Left lobe of liver (tissue), 2 donors: ENCODE results near the gene TEX29. TPM values are rescaled to one million over a fixed set of nuclear protein-coding genes. Genes with fewer than 3 reads are reported as not detected.

Experiments used
- ATAC-seq: fragments of 200-7000 bp; cut with Tn5 transposase; one replicate; pipeline ENCODE4 v1.9.1; 2020; ENCODE audit warnings: mild to moderate bottlenecking, moderate library complexity
- DNase-seq: peaks from one replicate; pipeline ENCODE4 v3.0.0-alpha.2; 2020; ENCODE audit warnings: low spot score
- total RNA-seq: library from RNA; stranded (reverse); gene quantifications from one replicate; pipeline ENCODE4 v1.2.1, GENCODE V29; 2021
- donor health status: DM: no; HTN: no; CAD: no; lungs with moderate emphysema.
- donor health status: DM: no; HTN: yes; CAD: no.

The TEX29 gene
- total RNA-seq, 1 donor from 2014 or later, result 0.53 TPM

DNA sequence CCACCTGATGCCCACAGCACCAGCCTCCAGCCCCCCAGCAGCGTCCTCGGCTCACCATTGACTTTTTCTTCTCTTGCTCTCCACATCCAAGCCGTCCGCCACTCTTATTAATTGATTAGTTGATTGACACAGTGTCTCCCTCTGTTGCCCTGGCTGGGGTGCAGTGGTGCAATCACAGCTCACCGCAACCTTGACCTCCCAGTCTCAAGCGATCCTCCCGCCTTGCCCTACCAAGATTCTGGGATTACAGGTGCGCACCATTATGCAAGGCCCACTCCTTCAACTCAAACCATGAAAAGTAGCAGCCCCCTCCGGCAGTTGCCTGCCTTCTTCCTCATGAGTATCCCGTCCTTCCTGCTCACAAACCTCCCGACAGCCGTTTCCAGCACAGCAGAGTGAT, 921 bp upstream of the TEX29 start:
- DNase-seq (no peak), ATAC-seq (no peak)

DNA sequence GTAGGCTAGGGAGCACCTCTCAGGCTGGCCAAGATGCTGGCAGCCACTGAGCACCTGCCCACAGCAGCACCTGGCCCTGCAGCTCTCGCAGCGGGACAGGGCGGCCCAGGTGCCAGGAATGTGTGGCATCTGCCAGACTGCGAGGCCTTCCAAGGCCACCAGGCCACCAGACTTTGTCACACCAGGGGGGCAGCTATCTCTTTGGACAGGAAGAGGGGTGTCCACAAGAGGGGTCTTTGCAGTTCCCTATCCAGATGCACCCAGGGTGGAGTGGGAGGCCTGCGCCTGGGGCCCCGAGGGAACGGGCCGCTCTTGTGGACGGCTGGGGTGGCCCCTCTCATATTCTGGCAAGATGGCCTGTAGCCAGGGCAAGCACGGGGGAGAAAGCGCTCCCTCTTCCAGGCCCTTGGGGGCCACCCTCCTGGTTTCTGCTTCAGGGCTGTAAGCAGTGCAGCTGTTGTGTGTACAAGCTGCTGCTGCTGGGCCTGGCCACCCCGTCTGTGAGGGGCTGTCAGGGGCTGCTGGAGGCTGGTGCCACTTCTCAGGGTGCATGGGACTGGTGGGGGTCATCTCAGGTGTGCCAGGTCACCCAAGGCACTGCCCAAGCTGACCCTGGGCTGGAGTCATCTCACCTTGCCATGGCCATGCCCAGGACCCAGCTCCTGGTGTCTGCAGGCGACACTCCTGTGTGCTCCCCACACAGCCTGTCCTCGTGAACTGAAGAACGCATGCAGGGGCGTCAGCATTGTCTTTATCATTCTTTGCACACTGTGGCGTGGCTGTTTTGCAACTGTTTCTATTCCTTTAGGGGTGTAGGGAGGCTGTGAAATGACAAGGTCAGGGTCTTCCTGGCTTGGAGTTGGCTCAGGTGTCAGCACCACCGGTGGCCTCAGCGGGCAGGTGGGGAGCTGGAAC, 1.8 kb downstream of the TEX29 start:
- ATAC-seq (no peak), DNase-seq (peak; percentile 38)

DNA sequence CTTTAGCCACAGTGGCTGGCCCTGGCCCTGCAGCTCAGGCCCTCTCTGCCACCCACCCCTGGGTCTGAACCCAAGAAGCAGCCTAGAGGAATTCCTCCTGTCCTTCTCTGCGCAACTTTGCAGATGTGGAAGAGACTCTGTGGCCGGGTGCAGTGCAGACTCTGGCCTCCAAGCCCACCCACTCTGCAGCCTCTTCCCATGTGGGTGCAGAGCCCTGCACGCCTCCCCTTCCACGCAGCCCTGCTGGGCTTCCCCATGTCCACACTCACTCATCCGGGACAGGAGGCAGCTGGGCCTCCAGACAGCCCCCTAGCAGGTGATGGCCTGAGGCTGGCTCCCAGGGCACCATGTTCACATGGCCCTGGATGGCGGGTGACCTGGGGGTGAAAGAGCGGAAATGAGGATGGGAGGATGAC, 2.5 kb downstream of the TEX29 start:
- DNase-seq, result peak; percentile 16
- ATAC-seq, result no peak

- ATAC-seq, result no peak
- DNase-seq, result peak; percentile 18
Observed at GRCh38 chr13:111323549-111323948, 3.1 kb downstream of the TEX29 start.

GRCh38 chr13:111323950-111324651, 3.7 kb downstream of the TEX29 start:
- no peak for ATAC-seq
- peak; percentile 42 for DNase-seq

DNA sequence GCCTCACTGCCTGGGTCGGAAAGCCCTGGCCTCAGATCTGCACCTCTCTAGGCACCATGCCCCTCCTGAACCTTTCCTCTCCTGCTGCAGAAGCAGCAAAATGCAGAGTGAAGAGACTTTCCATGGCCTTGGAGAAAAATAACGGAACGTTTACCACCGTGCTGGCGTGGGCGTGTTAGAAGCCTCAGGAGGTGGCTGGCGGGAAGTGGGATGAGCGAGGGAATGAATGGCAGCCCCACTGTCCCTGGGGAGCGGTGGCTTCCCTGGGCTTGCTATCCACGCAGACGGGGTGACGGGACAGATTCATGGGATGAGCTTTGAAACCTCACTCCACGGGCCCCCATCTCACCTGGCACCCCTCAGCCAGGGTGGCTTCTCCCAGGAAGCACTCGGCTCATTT, 4.3 kb downstream of the TEX29 start:
- ATAC-seq (no peak), DNase-seq (no peak)

GRCh38 chr13:111325146-111325890, 4.9 kb downstream of the TEX29 start:
- ATAC-seq (no peak), DNase-seq (peak; percentile 40)

DNA sequence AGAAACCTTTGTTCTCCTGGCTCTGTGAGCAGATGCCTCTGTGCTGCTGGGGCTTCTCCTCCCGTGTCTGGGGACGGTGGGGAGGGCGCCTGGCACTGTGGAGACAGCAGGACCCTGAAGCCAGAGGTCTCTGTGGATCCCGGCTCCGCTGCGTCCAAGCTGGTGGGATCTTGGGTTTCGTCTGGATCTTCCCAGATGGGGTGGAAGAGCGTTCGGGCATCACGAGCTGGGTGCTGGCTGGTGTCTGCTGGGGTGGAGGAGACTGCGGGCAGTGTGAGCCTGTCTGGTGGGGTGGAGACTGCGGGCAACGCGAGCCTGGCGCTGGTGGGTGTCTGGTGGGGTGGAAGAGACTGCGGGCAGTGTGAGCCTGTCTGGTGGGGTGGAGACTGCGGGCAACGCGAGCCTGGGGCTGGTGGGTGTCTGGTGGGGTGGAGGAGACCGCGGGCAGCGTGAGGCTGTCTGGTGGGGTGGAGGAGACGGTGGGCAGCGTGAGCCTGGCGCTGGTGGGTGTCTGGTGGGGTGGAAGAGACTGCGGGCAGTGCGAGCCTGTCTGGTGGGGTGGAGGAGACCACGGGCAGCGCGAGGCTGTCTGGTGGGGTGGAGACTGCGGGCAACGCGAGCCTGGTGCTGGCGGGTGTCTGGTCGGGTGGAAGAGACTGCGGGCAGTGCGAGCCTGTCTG, 5.6 kb downstream of the TEX29 start:
- peak; percentile 19 for DNase-seq

GRCh38 chr13:111326621-111326965, 6.2 kb downstream of the TEX29 start:
- ATAC-seq, result no peak
- peak; percentile 22 for DNase-seq

More for the DNA sequence above, 5.6 kb downstream of the TEX29 start:
- ATAC-seq, result no peak

GRCh38 chr13:111326981-111327642, 6.7 kb downstream of the TEX29 start:
- DNase-seq (peak; percentile 38), ATAC-seq (no peak)

DNA sequence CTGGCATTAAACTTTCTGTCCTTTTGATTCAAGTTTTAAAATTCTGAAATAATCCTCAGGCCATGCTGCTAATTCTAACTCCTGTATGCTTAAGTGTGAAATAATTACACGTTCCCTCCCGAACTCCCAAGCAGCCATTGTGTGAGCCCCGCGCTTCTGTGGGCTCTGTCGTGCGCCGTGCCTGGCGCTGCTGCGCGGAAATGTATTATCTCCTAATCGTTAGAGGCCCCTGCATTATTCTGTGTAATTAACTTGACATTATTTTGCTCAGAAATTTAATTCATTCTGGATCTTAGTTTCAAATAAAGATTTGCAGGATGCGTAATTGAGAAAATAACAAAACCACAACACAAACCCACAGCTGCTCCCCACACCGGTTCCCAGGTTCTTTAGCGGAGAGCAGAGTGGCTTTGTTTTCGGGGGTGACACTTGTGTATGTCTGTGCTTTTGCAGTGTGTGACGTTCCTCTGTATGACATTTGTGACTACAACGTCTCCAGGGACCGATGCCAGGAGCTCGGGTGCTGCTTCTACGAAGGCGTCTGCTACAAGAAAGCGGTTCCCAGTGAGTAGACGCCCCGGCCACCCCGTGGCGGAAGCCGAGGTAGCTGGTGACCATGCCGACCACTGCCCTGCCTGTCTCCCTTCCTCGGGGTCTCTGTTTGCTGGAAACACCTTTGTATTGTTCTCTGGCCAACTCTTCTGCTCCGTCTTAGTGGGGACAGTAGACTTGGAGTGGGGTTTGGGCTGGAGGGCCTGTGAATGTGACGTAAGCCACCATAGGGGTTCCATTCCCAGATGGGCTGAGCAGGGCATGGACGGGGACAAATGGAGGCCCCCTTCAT, 7.5 kb downstream of the TEX29 start:
- peak; percentile 33 for DNase-seq

DNA sequence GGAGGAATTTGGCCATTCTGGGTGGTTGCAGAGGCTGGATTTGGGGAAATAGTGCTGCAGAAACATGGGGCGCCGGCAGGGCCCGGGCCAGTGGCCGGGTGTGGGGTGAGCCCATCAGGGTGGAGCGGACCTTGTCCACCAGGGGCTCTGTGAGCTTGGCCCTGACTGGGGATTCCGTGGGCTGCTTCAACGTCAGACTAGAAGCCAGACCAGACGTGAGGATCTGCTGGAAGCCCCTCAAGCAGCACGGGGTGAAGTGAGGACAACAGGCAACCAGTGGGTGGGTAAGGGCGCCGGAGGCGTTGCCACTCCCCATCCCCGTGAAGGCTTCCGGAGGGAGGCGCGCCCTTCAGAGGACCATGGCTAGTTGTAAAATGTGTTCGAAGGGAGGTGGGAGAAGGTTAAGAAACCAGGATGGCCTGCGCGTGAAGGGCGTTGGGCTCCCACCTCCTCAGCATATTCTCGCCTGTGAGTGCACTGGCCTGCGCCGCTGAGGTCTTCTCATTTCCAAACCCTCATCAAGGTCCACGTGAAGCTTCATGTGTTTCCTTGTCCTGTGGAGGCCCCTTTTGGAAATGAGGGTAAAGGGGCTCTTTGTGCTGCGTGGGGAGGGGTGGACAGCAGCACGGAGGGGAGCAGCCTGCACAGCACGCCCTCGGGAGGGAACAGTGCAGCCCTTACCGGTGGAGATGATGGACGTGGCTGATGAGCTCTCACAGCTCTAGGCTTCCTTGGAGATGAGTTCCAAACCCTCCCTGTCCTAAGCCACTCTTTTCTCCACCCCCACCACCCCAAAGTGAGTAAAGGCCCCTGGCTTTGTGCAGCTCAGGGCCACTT, 8.3 kb downstream of the TEX29 start:
- DNase-seq (peak; percentile 35), ATAC-seq (no peak)

More for the DNA sequence above, 7.5 kb downstream of the TEX29 start:
- ATAC-seq, result no peak

- no peak for ATAC-seq
- no peak for DNase-seq
Observed at GRCh38 chr13:111329641-111330040, 9.2 kb downstream of the TEX29 start.

DNA sequence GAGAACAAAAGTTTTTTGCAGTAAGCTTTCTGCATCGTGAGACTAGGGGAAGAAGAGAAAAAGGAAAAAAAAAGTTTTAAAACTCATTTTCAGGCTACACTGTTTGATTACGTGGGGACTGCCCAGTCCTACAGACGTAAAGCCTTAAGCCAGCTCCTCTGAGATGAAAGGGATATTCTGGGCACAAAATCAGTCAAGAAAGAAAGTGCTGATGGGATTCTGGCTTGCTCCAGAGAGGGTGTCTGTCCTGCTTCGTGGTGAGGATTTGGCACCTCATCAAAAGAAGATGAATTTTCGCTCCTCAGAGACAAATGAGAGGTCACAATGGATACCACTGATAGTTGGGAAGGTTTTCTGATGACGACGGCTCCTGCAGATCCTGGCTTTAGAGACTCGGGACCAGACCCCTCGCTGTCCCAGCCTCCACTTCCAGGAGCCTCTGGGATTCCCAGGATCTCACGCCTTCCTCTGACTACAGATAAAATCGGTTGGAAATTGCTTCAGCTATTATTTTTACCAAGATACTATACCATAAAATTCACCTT, 9.7 kb downstream of the TEX29 start:
- no peak for ATAC-seq
- no peak for DNase-seq

DNA sequence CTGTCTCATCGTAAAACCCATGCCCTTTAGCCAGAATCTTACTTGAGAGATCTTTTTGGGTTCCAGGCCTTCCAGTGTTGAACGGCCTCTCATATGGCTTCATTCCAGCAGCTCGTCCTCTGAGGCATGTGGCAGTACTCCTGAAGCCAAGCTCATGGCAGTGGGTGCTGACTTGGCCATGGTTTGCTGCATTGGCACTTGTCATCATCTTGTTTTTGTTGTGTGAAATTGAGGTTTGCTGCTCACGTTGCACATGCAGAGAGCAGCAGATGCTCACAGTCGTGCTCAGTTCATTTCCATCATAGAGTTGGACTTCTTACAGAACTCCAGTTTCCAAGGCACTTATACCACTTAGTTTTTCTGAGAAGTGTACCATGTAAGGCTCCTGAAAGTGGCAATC, 14.9 kb downstream of the TEX29 start:
- DNase-seq (peak; percentile 21), ATAC-seq (no peak)

- no peak for DNase-seq
- no peak for ATAC-seq
Observed at GRCh38 chr13:111336666-111337065, 16.2 kb downstream of the TEX29 start.

- ATAC-seq (no peak), DNase-seq (no peak)
Observed at GRCh38 chr13:111337206-111337605, 16.8 kb downstream of the TEX29 start.

DNA sequence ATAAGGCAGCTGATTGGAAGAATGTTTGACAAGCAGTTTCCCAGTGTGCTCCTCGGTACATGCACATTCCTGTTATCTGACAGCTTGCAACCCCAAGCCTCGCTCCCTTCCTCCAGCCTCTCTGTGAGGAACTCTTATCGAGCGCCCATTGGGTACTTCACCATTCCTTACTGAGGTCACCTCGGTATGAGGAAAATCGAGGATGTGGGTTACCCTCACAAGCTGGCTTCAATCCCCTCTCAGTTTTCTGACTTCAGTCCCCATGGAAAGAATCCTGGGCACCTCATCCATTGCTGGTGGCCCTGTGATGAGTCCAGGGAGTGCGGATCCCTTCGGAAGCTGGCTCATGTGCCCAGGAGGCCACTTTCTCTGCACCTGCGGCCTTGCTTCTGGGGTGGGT, 17.3 kb downstream of the TEX29 start:
- no peak for DNase-seq
- no peak for ATAC-seq
